GM12892 (cell line): Measurements from ENCODE around the gene IGFBP6.

Experiments
- POLR2A ChIP-seq: IDR thresholded peaks from 2 replicates; pipeline ENCODE4 v1.6.1; 2011; ENCODE audit warnings: low read depth, low read length, control low read depth
- POLR2AphosphoS5 ChIP-seq: IDR thresholded peaks from 2 replicates; pipeline ENCODE4 v1.6.1; 2011; ENCODE audit warnings: low read depth, low read length, control low read depth

GRCh38 chr12:53077030-53077429, 20.4 kb upstream of the IGFBP6 start:
- TF ChIP-seq POLR2AphosphoS5: no peak
- TF ChIP-seq POLR2A: no peak
